Measurements from ENCODE around the gene LMF2. TPM values are rescaled to one million over a fixed set of nuclear protein-coding genes. Genes with fewer than 3 reads are reported as not detected.
"Not testable (repeated sequence)": the region's sequence is repeated elsewhere in the genome, so short reads cannot be mapped to it uniquely, and the experiment has no call there.

LMF2 gene
- total RNA-seq, 3 donors from 2014 or later = 35.7 to 54.9 (median 39.5) TPM

- H3K4me3 ChIP-seq = no peak overlapping the region
- DNase-seq (ENCODE audit: low spot score in 2 of 2) = no peak
- intact Hi-C loops (cut with DNase I; ENCODE audit: low total_unique reads) = no loop called here
- no peaks in the 10 kb centered on the region for H3K27me3 ChIP-seq
- H3K27ac ChIP-seq = peak overlapping the region; percentile 95 to 96
- peaks cover 3 to 4% of the 10 kb centered on the region in 2 donors for H3K4me1 ChIP-seq
- no peaks in the 10 kb centered on the region for H3K36me3 ChIP-seq
- H3K9me3 ChIP-seq = no peaks in the 10 kb centered on the region
- TF ChIP-seq CTCF (IDR thresholded peaks at IDR 0.05) (no peak), POLR2A (IDR thresholded peaks at IDR 0.05) (no peak), POLR2AphosphoS5 (IDR thresholded peaks at IDR 0.05) (no peak)
These were observed 32.9 kb upstream of the LMF2 start for GRCh38 chr22:50540381-50540780.

DNA sequence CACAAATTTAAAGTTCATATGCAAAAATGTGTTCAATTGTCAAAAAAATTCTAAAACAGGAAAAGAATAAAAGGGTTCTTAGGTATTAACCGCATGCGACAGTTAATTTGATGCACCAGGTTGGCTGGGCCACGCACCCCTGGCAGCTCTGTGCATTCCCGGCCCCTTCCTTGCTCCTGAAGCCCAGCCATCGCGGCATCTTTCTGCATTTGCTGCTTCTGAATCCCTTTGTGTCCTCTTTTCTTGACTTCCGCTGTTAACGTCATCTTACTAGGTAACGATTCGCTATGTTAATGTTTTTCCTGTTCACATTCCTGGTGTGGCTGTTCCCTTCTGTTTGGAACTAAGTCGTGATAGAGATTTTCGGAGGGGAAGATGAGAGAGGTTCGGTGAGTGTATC, 30.3 kb upstream of the LMF2 start:
- no peaks in the 10 kb centered on the region for H3K4me1 ChIP-seq

DNA sequence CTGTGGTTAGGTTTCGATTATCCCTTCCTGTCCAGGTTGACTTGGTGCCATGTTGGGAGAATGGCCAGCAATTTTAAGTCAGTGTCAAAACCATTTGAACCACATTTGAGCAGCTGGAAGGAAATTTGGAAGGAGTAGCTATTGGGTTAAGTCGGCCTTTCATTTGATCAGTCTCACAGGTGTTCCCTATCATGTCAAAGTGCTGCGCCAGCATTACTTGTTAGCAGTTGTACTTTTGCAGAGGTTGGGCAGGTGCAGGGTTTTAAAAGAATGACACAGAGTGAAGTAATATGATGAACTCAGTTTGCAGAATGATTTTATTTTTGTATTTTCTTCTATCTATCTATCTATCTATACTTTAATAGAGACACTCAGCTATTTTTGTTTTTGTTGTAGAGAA, 28.7 kb upstream of the LMF2 start:
- DNase-seq (ENCODE audit: low spot score in 2 of 2) = no peak
- no peaks in the 10 kb centered on the region for H3K27me3 ChIP-seq
- no peak overlapping the region for H3K4me3 ChIP-seq
- no peaks in the 10 kb centered on the region for H3K36me3 ChIP-seq
- TF ChIP-seq POLR2A (IDR thresholded peaks at IDR 0.05) = no peak
- no peak for TF ChIP-seq CTCF (IDR thresholded peaks at IDR 0.05)
- TF ChIP-seq POLR2AphosphoS5 (IDR thresholded peaks at IDR 0.05) = no peak
- intact Hi-C loops (cut with DNase I; ENCODE audit: low total_unique reads) = no loop called here
- no peak overlapping the region for H3K27ac ChIP-seq
- H3K9me3 ChIP-seq = no peaks in the 10 kb centered on the region
- no peaks in the 10 kb centered on the region for H3K4me1 ChIP-seq

More for the DNA sequence above, 30.3 kb upstream of the LMF2 start:
- DNase-seq (ENCODE audit: low spot score in 2 of 2) = no peak
- no peaks in the 10 kb centered on the region for H3K27me3 ChIP-seq
- peak overlapping the region; percentile 95 to 96 for H3K27ac ChIP-seq
- no peaks in the 10 kb centered on the region for H3K9me3 ChIP-seq
- intact Hi-C loops (cut with DNase I; ENCODE audit: low total_unique reads) = no loop called here
- H3K36me3 ChIP-seq = no peaks in the 10 kb centered on the region
- TF ChIP-seq POLR2AphosphoS5 (IDR thresholded peaks at IDR 0.05) (no peak), POLR2A (IDR thresholded peaks at IDR 0.05) (no peak), CTCF (IDR thresholded peaks at IDR 0.05) (no peak)
- no peak overlapping the region for H3K4me3 ChIP-seq

DNA sequence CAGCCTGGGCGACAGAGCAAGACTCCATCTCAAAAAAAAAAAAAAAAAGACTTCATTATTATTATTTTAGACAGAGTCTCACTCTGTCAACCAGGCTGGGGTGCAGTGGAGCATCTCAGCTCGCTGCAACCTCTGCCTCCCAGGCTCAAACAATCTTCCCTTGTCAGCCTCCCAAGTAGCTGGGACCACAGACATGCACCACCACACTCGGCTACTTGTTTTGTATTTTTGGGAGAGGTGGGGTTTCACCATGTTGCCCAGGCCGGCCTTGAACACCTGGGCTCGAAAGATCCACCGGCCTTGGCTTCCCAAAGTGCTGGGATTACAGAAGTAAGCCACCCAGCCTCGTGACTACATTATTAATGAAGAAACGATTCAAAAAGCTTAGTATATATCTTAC, 27.6 kb upstream of the LMF2 start:
- intact Hi-C loops (cut with DNase I; ENCODE audit: low total_unique reads) = no loop called here
- Histone ChIP-seq H3K4me1 (no peaks in the 10 kb centered on the region), H3K4me3 (no peak overlapping the region), H3K27ac (no peak overlapping the region), H3K36me3 (no peaks in the 10 kb centered on the region), H3K27me3 (no peaks in the 10 kb centered on the region), H3K9me3 (no peaks in the 10 kb centered on the region)
- TF ChIP-seq CTCF (IDR thresholded peaks at IDR 0.05) (no peak), POLR2AphosphoS5 (IDR thresholded peaks at IDR 0.05) (no peak), POLR2A (IDR thresholded peaks at IDR 0.05) (no peak)
- no peak for DNase-seq (ENCODE audit: low spot score in 2 of 2)

DNA sequence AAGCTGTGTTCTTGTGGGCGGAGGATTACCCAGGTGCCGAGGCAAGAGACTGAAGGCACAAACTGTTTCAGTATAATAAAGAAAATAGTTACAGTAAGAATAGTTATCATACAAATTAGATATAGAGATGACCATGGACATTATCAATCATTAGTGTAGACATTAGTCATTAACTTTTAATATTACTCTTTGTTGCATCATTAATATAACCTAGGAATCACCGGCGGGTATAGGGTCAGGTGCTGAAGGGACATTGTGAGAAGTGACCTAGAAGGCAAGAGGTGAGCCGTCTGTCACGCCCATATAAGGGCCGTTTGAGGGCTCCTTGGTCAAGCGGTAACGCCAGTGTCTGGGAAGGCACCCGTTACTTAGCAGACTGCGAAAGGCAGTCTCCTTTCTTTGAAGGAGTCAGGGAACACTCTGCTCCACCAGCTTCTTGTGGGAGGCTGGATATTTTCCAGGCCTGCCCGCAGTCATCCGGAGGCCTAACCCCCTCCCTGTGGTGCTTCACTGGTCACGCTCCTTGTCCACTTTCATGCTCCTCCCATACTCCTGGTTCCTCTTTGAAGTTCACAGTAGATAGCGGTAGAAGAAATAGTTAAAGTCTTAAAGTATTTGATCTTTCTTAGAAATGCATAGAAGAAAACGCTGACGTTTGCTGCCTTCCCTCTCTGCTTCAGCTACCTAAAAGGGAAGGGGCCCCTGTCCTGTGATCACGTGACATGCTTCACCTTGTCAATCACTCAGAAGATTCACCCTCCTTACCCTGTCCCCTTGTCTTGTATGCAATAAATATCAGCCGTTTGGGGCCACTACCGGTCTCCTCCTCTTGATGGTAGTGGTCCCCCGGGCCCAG, 26.6 kb upstream of the LMF2 start:
- H3K4me1 ChIP-seq; H3K4me3 ChIP-seq; H3K27me3 ChIP-seq; intact Hi-C loops (cut with DNase I; ENCODE audit: low total_unique reads); DNase-seq (ENCODE audit: low spot score in 2 of 2); H3K36me3 ChIP-seq; H3K9me3 ChIP-seq: not testable (repeated sequence)
- peak overlapping the region in 1 of 2 donors; percentile 13 for H3K27ac ChIP-seq

Data from breast epithelium (tissue), 4 donors.